Mesothelial cell of epicardium (in vitro differentiated cells): Measurements from ENCODE around the gene SSC5D. TPM values are rescaled to one million over a fixed set of nuclear protein-coding genes. Genes with fewer than 3 reads are reported as not detected.
"Not testable (repeated sequence)": the region's sequence is repeated elsewhere in the genome, so short reads cannot be mapped to it uniquely, and the experiment has no call there.

ENCODE experiments used
- DNase-seq, 2 experiments: peaks; one replicate each; pipeline ENCODE4 v3.0.0; 2021; ENCODE audit warnings: low spot score in 2 of 2; ENCODE audit not compliant: unreplicated experiment in 2 of 2
- H3K27ac Mint-ChIP-seq: 2 replicates; pipeline ENCODE4 v1.8.0; 2021; ENCODE audit warnings: mixed read lengths
- H3K27me3 Mint-ChIP-seq: 2 replicates; pipeline ENCODE4 v1.8.0; 2021; ENCODE audit warnings: low read depth, mixed read lengths
- H3K36me3 Mint-ChIP-seq: 2 replicates; pipeline ENCODE4 v1.8.0; 2021; ENCODE audit warnings: mixed read lengths
- H3K4me1 Mint-ChIP-seq: 2 replicates; pipeline ENCODE4 v1.8.0; 2021; ENCODE audit warnings: mixed read lengths
- H3K4me3 Mint-ChIP-seq: 2 replicates; pipeline ENCODE4 v1.8.0; 2021; ENCODE audit warnings: mild to moderate bottlenecking, moderate library complexity, mixed read lengths
- H3K9me3 Mint-ChIP-seq: 2 replicates; pipeline ENCODE4 v1.8.0; 2021; ENCODE audit warnings: mixed read lengths
- CTCF ChIP-seq: fragments of 200-600 bp; sonication (generic); IDR thresholded peaks from one replicate; pipeline ENCODE4 v1.5.0; 2021; ENCODE audit warnings: antibody characterized with exemption; ENCODE audit not compliant: unreplicated experiment
- total RNA-seq: library from RNA; stranded (reverse); gene quantifications from 3 replicates; pipeline ENCODE4 v1.2.1, GENCODE V29; 2021

The SSC5D gene
- total RNA-seq, 1 donor from 2014 or later, result 7.0 TPM

GRCh38 chr19:55529636-55530234, 41.5 kb downstream of the SSC5D start:
- H3K4me3 Mint-ChIP-seq, result no peak overlapping the region
- no peaks in the 10 kb centered on the region for H3K36me3 Mint-ChIP-seq
- TF ChIP-seq CTCF, result no peak
- no peak for DNase-seq
- H3K27ac Mint-ChIP-seq, result no peak overlapping the region
- peaks cover 5% of the 10 kb centered on the region for H3K4me1 Mint-ChIP-seq
- no peaks in the 10 kb centered on the region for H3K9me3 Mint-ChIP-seq
- peaks cover 3% of the 10 kb centered on the region for H3K27me3 Mint-ChIP-seq

DNA sequence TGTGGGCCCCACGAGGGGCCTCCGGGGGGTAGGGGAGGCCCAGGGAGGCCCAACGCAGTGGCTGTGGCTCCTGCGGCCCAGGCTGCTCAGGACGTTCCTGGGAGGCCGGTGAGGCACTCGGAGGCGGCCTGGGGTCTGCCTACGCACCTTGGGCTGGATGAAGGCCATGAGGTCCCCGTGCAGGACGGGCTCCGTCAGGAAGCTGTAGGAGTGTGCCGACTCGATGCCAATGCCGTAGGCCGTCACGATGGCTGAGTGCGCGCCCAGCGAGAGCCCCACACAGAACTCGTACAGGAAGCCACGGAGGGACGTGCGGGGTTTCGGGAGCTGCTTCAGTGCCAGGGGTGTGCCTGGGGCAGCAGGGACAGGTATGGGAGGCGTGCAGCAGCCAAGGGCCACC, 42.8 kb downstream of the SSC5D start:
- TF ChIP-seq CTCF, result no peak
- Mint-ChIP-seq H3K4me3 (no peak overlapping the region), H3K9me3 (no peaks in the 10 kb centered on the region), H3K27ac (no peak overlapping the region), H3K4me1 (no peaks in the 10 kb centered on the region), H3K36me3 (no peaks in the 10 kb centered on the region), H3K27me3 (no peaks in the 10 kb centered on the region)
- DNase-seq, result no peak

GRCh38 chr19:55534280-55534679, 46.0 kb downstream of the SSC5D start:
- not testable (repeated sequence) for H3K9me3 Mint-ChIP-seq, H3K36me3 Mint-ChIP-seq

DNA sequence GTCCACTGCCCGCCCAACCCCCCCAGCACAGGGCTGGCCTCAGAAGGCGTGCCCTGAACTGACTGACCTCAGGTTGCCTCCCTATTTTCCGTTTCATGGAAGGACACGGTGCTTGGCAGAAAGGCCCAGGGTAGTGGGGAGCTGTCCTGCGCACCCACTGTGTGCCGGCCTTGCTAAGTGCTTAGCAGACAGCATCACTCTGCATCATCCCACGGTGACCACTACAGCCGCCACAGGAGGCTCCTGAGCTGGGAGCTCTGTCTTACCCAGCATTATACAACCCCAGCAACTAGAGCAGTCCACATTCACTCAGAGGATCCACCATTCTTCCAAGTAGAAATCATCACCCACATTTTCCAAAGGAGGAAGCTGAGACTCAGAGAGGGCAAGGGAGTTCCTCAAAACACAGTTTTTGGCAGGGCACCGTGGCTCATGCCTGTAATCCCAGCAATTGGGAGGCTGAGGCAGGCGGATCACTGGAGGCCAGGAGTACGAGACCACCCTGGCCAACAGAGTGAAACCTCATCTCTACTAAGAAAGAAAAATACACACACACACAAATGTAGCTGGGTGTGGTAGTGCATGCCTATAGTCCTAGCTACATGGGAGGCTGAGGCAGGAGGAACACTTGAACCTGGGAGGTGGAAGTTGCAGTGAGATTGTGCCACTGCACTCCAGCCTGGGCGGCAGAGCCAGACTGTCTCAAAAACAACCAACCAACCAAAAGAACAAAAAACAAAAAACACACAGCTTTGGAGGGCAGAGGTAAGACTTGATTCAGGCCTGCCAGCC, 47.1 kb downstream of the SSC5D start:
- H3K27ac Mint-ChIP-seq, result no peak overlapping the region
- H3K4me1 Mint-ChIP-seq, result peaks cover 5% of the 10 kb centered on the region
- H3K27me3 Mint-ChIP-seq, result no peaks in the 10 kb centered on the region
- H3K36me3 Mint-ChIP-seq, result no peaks in the 10 kb centered on the region
- no peaks in the 10 kb centered on the region for H3K9me3 Mint-ChIP-seq
- no peak overlapping the region for H3K4me3 Mint-ChIP-seq
- no peak for DNase-seq
- TF ChIP-seq CTCF, result no peak

More at GRCh38 chr19:55534280-55534679, 46.0 kb downstream of the SSC5D start:
- not testable (repeated sequence) for DNase-seq, H3K27me3 Mint-ChIP-seq, H3K4me3 Mint-ChIP-seq, H3K4me1 Mint-ChIP-seq, H3K27ac Mint-ChIP-seq

- H3K36me3 Mint-ChIP-seq, result no peaks in the 10 kb centered on the region
- no peak for DNase-seq
- no peak for TF ChIP-seq CTCF
- peaks cover 5% of the 10 kb centered on the region for H3K4me1 Mint-ChIP-seq
- no peak overlapping the region for H3K4me3 Mint-ChIP-seq
- no peaks in the 10 kb centered on the region for H3K9me3 Mint-ChIP-seq
- no peak overlapping the region for H3K27ac Mint-ChIP-seq
- no peaks in the 10 kb centered on the region for H3K27me3 Mint-ChIP-seq
These were observed 47.7 kb downstream of the SSC5D start for GRCh38 chr19:55535965-55536350.

GRCh38 chr19:55536366-55536765, 48.1 kb downstream of the SSC5D start:
- Mint-ChIP-seq H3K4me3 (no peak overlapping the region), H3K36me3 (no peaks in the 10 kb centered on the region), H3K9me3 (no peaks in the 10 kb centered on the region), H3K4me1 (peaks cover 5% of the 10 kb centered on the region), H3K27ac (no peak overlapping the region), H3K27me3 (no peaks in the 10 kb centered on the region)
- no peak for TF ChIP-seq CTCF
- DNase-seq, result no peak
